C4-2B (cell line): ENCODE data around the gene TSPAN1.

Experiments
- H3K27ac ChIP-seq: fragments of 450-650 bp; 2 replicates; pipeline ENCODE4 v1.5.1; 2017
- ZFX ChIP-seq: fragments of 450-650 bp; IDR thresholded peaks from 2 replicates; pipeline ENCODE4 v1.6.1; 2017
- TF ChIP-seq, protein P1 (sequence below): fragments of 450-650 bp; conservative IDR thresholded peaks from 2 replicates; pipeline ENCODE4 v1.5.1; 2017; ENCODE audit warnings: mild to moderate bottlenecking

The TSPAN1 gene

DNA sequence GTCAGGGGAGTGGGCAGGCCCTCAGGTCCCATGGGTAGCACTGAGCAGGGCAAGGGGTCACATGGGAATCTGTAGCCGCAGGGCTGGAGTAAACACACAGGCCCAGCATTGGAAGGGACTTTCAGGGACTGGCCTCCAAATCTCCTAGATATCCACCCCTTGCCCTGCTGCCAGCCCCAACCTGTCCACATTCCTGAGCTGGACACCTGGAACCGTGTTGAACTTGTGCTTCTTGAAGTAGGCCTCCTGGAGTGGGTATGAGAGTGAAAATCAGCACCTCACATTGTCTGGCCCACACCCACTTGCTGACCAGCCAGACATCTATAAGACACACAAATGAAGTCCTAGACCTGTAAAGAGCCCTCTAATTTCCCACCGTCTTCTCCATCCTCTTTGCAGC lies 15.7 kb downstream of the TSPAN1 start:
- no peak overlapping the region; the same call in 1 of the 2 replicates for H3K27ac ChIP-seq
- TF ChIP-seq, protein P1, sequence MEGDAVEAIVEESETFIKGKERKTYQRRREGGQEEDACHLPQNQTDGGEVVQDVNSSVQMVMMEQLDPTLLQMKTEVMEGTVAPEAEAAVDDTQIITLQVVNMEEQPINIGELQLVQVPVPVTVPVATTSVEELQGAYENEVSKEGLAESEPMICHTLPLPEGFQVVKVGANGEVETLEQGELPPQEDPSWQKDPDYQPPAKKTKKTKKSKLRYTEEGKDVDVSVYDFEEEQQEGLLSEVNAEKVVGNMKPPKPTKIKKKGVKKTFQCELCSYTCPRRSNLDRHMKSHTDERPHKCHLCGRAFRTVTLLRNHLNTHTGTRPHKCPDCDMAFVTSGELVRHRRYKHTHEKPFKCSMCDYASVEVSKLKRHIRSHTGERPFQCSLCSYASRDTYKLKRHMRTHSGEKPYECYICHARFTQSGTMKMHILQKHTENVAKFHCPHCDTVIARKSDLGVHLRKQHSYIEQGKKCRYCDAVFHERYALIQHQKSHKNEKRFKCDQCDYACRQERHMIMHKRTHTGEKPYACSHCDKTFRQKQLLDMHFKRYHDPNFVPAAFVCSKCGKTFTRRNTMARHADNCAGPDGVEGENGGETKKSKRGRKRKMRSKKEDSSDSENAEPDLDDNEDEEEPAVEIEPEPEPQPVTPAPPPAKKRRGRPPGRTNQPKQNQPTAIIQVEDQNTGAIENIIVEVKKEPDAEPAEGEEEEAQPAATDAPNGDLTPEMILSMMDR, result no peak
- TF ChIP-seq ZFX, result no peak

GRCh38 chr1:46191033-46191701 lies 16.3 kb downstream of the TSPAN1 start:
- H3K27ac ChIP-seq, result no peak overlapping the region
- TF ChIP-seq, protein P1, result no peak
- TF ChIP-seq ZFX, result no peak

DNA sequence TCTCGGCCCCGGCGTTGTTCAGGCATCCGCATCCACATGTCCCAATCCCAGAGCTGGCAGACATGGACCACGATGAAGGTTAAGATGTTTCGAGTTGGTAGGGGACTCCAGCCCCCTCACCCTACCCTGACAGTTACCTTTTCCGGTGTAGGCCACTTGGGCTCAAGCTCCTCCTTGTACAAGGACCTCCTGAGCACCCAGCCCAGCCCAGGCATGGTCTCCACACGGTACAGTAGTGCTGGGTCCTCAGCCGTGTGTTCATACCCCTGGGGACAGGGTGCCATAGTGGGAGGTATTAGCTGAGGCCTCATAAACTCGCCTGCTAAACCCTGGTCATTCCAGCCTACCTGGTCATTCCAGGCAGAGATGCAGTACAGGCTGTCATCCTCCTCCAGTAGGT lies 17.3 kb downstream of the TSPAN1 start:
- no peak overlapping the region for H3K27ac ChIP-seq
- TF ChIP-seq, protein P1, result no peak
- TF ChIP-seq ZFX, result no peak

DNA sequence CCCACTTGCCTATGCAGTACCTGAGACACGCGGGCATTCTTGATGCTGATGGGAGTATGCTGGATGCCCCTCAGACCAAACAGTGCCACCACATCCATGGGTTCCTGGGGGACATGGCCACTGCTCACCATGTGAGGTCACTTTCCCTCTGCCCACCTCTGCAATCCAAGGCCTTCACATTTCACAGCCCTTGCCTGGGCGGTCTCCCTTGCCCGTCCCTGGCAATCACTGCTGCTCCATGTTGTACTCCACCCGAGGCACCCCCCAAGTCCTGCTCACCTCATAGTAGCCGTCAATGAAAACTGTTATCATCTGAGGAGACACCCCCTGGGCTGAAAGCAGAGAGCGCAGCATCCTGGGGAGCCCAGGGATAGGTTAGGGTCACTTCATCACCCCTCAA lies 18.4 kb downstream of the TSPAN1 start:
- no peak for TF ChIP-seq ZFX
- TF ChIP-seq, protein P1, result no peak
- H3K27ac ChIP-seq, result no peak overlapping the region

GRCh38 chr1:46193984-46194570 lies 19.2 kb downstream of the TSPAN1 start:
- TF ChIP-seq, protein P1, result no peak
- no peak for TF ChIP-seq ZFX

DNA sequence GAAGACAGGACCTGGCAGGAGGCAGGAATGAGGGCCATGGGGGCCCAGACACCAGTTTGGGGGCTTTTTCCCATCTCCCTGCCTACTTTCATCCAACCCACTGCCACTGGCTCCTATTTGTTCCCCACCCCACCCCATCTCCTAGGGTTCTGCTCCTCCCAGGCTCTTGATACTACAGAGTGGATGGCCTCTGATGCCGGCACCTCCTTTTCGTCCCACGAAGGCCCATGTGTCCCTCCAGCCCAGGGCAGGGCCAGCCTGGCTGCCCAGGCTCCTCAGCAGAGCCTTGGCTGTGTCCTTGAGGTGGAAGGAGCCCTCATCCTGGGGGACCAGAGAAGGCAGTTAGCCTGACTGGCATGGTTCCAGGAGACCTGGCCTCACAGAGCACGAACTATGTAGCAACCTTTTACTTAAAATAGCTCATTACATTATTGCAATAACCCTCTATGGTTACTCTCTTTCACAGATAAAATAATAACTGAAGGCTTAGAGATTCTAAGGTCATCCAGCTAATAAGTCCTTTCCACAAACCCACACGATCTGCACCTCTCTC lies 19.8 kb downstream of the TSPAN1 start:
- TF ChIP-seq, protein P1, result no peak
- no peak for TF ChIP-seq ZFX
- H3K27ac ChIP-seq, result no peak overlapping the region

More at GRCh38 chr1:46193984-46194570, 19.2 kb downstream of the TSPAN1 start:
- H3K27ac ChIP-seq, result no peak overlapping the region

DNA sequence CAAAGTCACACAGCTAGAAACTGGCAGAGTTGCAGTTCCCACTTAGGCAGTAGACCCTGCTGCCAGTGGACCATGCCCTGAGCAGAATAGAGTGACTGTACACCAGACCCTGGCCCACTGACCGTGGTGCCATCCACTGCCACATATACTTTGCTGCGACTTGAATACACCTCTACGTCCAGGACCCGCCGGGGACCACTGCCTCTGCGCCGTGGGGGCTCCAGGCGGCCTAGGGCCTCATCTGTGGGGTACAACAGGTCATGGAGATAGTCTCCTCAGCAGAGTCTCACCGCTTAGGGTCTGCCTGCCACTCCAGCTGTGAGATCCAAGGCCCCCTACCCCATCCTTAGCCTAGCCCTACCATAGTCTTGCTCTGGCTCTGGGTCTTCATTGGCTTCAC lies 21.7 kb downstream of the TSPAN1 start:
- peak overlapping the region; percentile 82; the same call in 1 of the 2 replicates for H3K27ac ChIP-seq
- TF ChIP-seq, protein P1, result no peak
- TF ChIP-seq ZFX, result no peak
